ENCODE data around the gene PROM1. TPM values are rescaled to one million over a fixed set of nuclear protein-coding genes. Genes with fewer than 3 reads are reported as not detected.

The PROM1 gene
- total and polyA plus RNA-seq, 2 donors from 2014 or later, result 28.8 to 276 TPM

- H3K36me3 ChIP-seq (ENCODE audit: control insufficient read depth in 2 of 3, insufficient read depth in 3 of 3, low read length in 3 of 3), result peaks cover 0 to 3% (median 0%) of the 10 kb centered on the region in 3 donors
- H3K27me3 ChIP-seq (ENCODE audit: control insufficient read depth, insufficient read depth, low read length), result no peaks in the 10 kb centered on the region
- H3K4me3 ChIP-seq (ENCODE audit: low read length in 3 of 3), result no peak overlapping the region
- no peak overlapping the region for H3K9ac ChIP-seq (ENCODE audit: low read length in 3 of 3)
- intact Hi-C loops (cut with DNase I), result no loop called here
- H3K27ac ChIP-seq (ENCODE audit: low read depth in 2 of 2, low read length in 2 of 2), result no peak overlapping the region
- no peak for TF ChIP-seq CTCF (IDR thresholded peaks at IDR 0.05; ENCODE audit: borderline replicate concordance, extremely low read depth, insufficient read depth)
- H3K9me3 ChIP-seq (ENCODE audit: control insufficient read depth in 2 of 3, insufficient read depth in 1 of 3, low read length in 3 of 3), result no peaks in the 10 kb centered on the region
- no peaks in the 10 kb centered on the region for H3K4me1 ChIP-seq (ENCODE audit: control insufficient read depth in 2 of 3, insufficient read depth in 2 of 3, low read depth in 1 of 3, low read length in 3 of 3)
- FAIRE-seq, result no peak
- DNase-seq, result no peak
Observed at GRCh38 chr4:16007471-16008095, 76.2 kb downstream of the PROM1 start.

GRCh38 chr4:16006771-16007446, 76.9 kb downstream of the PROM1 start:
- Histone ChIP-seq H3K9ac (ENCODE audit: low read length in 3 of 3) (no peak overlapping the region), H3K4me3 (ENCODE audit: low read length in 3 of 3) (no peak overlapping the region), H3K27ac (ENCODE audit: low read depth in 2 of 2, low read length in 2 of 2) (no peak overlapping the region), H3K27me3 (ENCODE audit: control insufficient read depth, insufficient read depth, low read length) (no peaks in the 10 kb centered on the region), H3K4me1 (ENCODE audit: control insufficient read depth in 2 of 3, insufficient read depth in 2 of 3, low read depth in 1 of 3, low read length in 3 of 3) (no peaks in the 10 kb centered on the region), H3K36me3 (ENCODE audit: control insufficient read depth in 2 of 3, insufficient read depth in 3 of 3, low read length in 3 of 3) (peaks cover 0 to 3% (median 0%) of the 10 kb centered on the region in 3 donors), H3K9me3 (ENCODE audit: control insufficient read depth in 2 of 3, insufficient read depth in 1 of 3, low read length in 3 of 3) (no peaks in the 10 kb centered on the region)
- FAIRE-seq (no peak), DNase-seq (no peak)
- TF ChIP-seq CTCF (IDR thresholded peaks at IDR 0.05; ENCODE audit: borderline replicate concordance, extremely low read depth, insufficient read depth), result no peak
- intact Hi-C loops (cut with DNase I), result no loop called here

DNA sequence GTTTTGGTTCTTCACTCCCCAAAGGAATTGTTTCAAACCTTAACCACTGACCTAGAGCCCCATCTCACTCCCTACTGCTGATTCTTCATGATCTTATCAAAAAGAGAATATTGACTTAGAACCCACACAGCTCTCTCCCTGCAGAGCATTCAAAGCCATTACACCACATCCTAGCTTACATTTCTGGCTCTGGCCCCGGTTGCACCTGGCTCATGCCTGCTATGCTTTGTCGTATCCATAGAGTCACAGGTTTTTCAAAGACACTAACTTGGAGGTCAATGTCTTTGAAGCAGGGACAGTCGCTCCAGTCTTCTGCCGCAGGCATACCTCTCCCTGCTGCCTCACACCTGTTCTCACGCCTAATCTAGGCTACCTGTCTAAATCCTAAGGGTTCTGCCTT, 78.1 kb downstream of the PROM1 start:
- no peak for TF ChIP-seq CTCF (IDR thresholded peaks at IDR 0.05; ENCODE audit: borderline replicate concordance, extremely low read depth, insufficient read depth)
- Histone ChIP-seq H3K4me3 (ENCODE audit: low read length in 3 of 3) (no peak overlapping the region), H3K4me1 (ENCODE audit: control insufficient read depth in 2 of 3, insufficient read depth in 2 of 3, low read depth in 1 of 3, low read length in 3 of 3) (peaks cover 0 to 2% (median 0%) of the 10 kb centered on the region in 3 donors), H3K9ac (ENCODE audit: low read length in 3 of 3) (no peak overlapping the region), H3K9me3 (ENCODE audit: control insufficient read depth in 2 of 3, insufficient read depth in 1 of 3, low read length in 3 of 3) (no peaks in the 10 kb centered on the region), H3K36me3 (ENCODE audit: control insufficient read depth in 2 of 3, insufficient read depth in 3 of 3, low read length in 3 of 3) (no peaks in the 10 kb centered on the region), H3K27me3 (ENCODE audit: control insufficient read depth, insufficient read depth, low read length) (no peaks in the 10 kb centered on the region), H3K27ac (ENCODE audit: low read depth in 2 of 2, low read length in 2 of 2) (no peak overlapping the region)
- FAIRE-seq (no peak), DNase-seq (no peak)
- intact Hi-C loops (cut with DNase I), result no loop called here

Measured in kidney (tissue), 14 donors.